Lung (tissue), 12 donors: ENCODE results near the gene PNPLA2. TPM values are rescaled to one million over a fixed set of nuclear protein-coding genes. Genes with fewer than 3 reads are reported as not detected.

Experiments
- ATAC-seq: fragments of 200-7000 bp; cut with Tn5 transposase; one replicate; pipeline ENCODE4 v1.9.1; 2020; ENCODE audit warnings: moderate number of reproducible peaks; ENCODE audit not compliant: insufficient read depth, low FRiP score
- DNase-seq, 3 donors: peaks; one replicate each; pipeline ENCODE4 v3.0.0-alpha.2; 2013 to 2017
- H3K27ac ChIP-seq, 2 donors: one replicate each; pipeline ENCODE4 v1.5.1; 2013; ENCODE audit warnings: mild to moderate bottlenecking in 2 of 2, moderate library complexity in 2 of 2, control low read depth in 1 of 2, inconsistent platforms in 1 of 2, low read depth in 1 of 2, low read length in 1 of 2
- H3K27me3 ChIP-seq, 3 donors: one replicate each; pipeline ENCODE4 v1.5.1; 2013; ENCODE audit warnings: low read length in 2 of 3; ENCODE audit not compliant: control insufficient read depth in 3 of 3, insufficient read depth in 3 of 3
- H3K36me3 ChIP-seq, 4 donors: one replicate each; pipeline ENCODE4 v1.5.1; 2013; ENCODE audit warnings: low read length in 4 of 4, mild to moderate bottlenecking in 1 of 4, moderate library complexity in 1 of 4; ENCODE audit not compliant: control insufficient read depth in 4 of 4, insufficient read depth in 4 of 4
- H3K4me1 ChIP-seq, 5 donors: one replicate each; pipeline ENCODE4 v1.5.1; 2013; ENCODE audit warnings: low read length in 5 of 5, mild to moderate bottlenecking in 2 of 5, moderate library complexity in 1 of 5; ENCODE audit not compliant: control insufficient read depth in 5 of 5, insufficient read depth in 5 of 5
- H3K4me3 ChIP-seq: one replicate; pipeline ENCODE4 v1.5.1; 2013; ENCODE audit warnings: mild to moderate bottlenecking, control low read depth, moderate library complexity
- H3K9ac ChIP-seq, 2 donors: one replicate each; pipeline ENCODE4 v1.5.1; 2013; ENCODE audit warnings: low read length in 2 of 2, control low read depth in 1 of 2; ENCODE audit not compliant: insufficient read depth in 1 of 2
- H3K9me3 ChIP-seq, 4 donors: one replicate each; pipeline ENCODE4 v1.5.1; 2013; ENCODE audit warnings: low read length in 3 of 4, mild to moderate bottlenecking in 1 of 4, moderate library complexity in 1 of 4; ENCODE audit not compliant: control insufficient read depth in 4 of 4, insufficient read depth in 3 of 4
- CTCF ChIP-seq: IDR thresholded peaks from 2 replicates; pipeline ENCODE4 v1.5.1; 2012; ENCODE audit warnings: mild to moderate bottlenecking; ENCODE audit errors: control extremely low read depth, extremely low read depth
- WGBS, 2 donors: extraction: QIAGEN DNeasy Blood & Tissue Kit; methylation state at CpG; one replicate each; pipeline ENCODE4 v1.1.7; 2013; 5-methylcytosine and 5-hydroxymethylcytosine counted together
- polyA plus RNA-seq, 2 donors: library from polyadenylated mRNA; stranded (reverse); fragments of 200-250 nt; gene quantifications; one replicate each; pipeline ENCODE4 v1.2.1, GENCODE V29; 2013
- total RNA-seq, 2 donors: library from RNA; depleted of rRNA in 1 of 2; stranded (reverse); fragments of >200 nt in 1 of 2; gene quantifications; one replicate each; pipeline ENCODE4 v1.2.1, GENCODE V29; 2014 to 2021
- donor health status: control.
- donor health status: control.
- donor health status: Bipolar disorder and iron deficiency.
- donor health status: healthy.
- donor health status: DM: yes; HTN: yes; CAD: no.

PNPLA2 gene
- total and polyA plus RNA-seq, 4 donors: 65.1 to 160 (median 84.2) TPM

- H3K27me3 ChIP-seq: no peaks in the 10 kb centered on the region
- peak overlapping the region; percentile 83 for H3K4me3 ChIP-seq
- H3K36me3 ChIP-seq: peaks cover 0 to 19% (median 4%) of the 10 kb centered on the region in 4 donors
- no peak for TF ChIP-seq CTCF
- H3K4me1 ChIP-seq: peaks cover 0 to 19% (median 3%) of the 10 kb centered on the region in 5 donors
- ATAC-seq (peak; percentile 8), DNase-seq (peak in 1 of 3 donors; percentile 51)
- H3K27ac ChIP-seq: peak overlapping the region; percentile 67 to 79
- 1% methylated on average over 48 to 63 of the region's 65 CpGs for WGBS, 2 donors
- H3K9me3 ChIP-seq: no peaks in the 10 kb centered on the region
- peak overlapping the region in 1 of 2 donors; percentile 23 for H3K9ac ChIP-seq
These were observed 42.0 kb upstream of the PNPLA2 start for GRCh38 chr11:776561-777287.

DNA sequence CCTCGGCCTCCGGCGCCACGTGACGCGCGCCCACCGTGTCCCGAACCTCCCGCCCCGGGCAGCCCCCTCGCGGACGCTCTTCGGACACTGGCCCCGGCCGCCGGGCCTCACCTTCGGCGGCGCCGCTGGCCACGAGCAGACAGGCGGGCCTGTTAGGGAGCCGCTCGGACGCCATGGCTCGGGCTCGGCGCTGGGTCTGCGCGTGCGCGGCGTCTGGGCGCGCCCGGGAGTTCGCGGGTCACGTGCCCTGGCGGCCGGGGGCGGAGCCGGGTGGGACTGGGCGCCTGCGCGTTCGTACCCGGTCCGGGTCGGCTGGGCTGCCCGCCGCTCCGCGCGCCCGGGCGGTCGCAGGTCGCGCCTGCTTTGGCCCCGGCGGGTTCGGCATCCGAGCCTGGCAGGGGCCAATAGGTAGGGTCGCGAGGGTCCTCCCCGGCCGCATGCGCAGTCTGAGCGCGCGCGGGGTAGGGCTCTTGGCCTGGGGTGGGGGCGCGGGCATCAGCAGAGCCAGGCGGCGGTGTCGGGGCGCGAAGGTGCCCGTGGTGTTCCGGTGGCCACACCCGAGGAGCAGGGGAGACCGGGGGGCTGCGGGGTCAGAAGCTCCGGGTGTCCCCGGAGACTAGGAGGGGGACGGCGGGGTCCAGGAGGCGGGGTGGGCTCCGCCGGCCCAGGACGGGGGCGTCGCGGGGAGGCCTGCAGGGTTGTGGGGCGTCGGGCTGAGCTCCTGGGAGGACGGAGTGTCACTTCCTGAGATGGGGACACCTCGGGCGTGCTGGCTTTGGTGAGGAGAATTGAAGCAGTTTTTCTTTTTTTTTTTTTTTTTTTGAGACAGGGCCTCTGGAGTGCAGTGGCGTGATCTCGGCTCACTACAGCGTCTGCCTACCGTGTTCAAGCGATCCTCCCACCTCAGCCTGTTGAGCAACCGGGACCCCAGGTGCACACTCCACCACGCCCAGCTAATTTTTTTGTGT is 41.1 kb upstream of the PNPLA2 start, which contains the start of gene GATD1:
Gene GATD1, minus strand, starts transcription at position 200 of the 968 bp plus-strand sequence. Its CDS starts 25 bp downstream, at position 175.
- ATAC-seq (peak; percentile 92), DNase-seq (peak; percentile 91 to 93 (median 93))
- H3K4me3 ChIP-seq: peak within 1 kb of the TSS; percentile 83
- peak within 1 kb of the TSS; percentile 76 to 79 for H3K27ac ChIP-seq
- H3K4me1 ChIP-seq: peaks cover 0 to 19% (median 3%) of the 10 kb centered on the region in 5 donors
- peak within 1 kb of the TSS in 1 of 2 donors; percentile 23 for H3K9ac ChIP-seq
- H3K36me3 ChIP-seq: peaks cover 0 to 12% (median 4%) of the 10 kb centered on the region in 4 donors
- no peak for TF ChIP-seq CTCF
- H3K27me3 ChIP-seq: no peaks in the 10 kb centered on the region
- H3K9me3 ChIP-seq: no peaks in the 10 kb centered on the region
- WGBS, 2 donors: 1% methylated on average over 95 to 110 of the region's 110 CpGs

GRCh38 chr11:778976-779954 is 39.4 kb upstream of the PNPLA2 start:
- DNase-seq (no peak), ATAC-seq (no peak)
- Histone ChIP-seq H3K36me3 (no peaks in the 10 kb centered on the region), H3K9me3 (no peaks in the 10 kb centered on the region), H3K9ac (no peak overlapping the region), H3K27ac (no peak overlapping the region), H3K4me3 (no peak overlapping the region), H3K4me1 (peaks cover 0 to 23% (median 10%) of the 10 kb centered on the region in 5 donors), H3K27me3 (no peaks in the 10 kb centered on the region)
- no peak for TF ChIP-seq CTCF
- 93 to 95% methylated on average over 23 of the region's 23 CpGs for WGBS, 2 donors
